HepG2 (cell line): ENCODE data around the gene NECAB2. TPM values are rescaled to one million over a fixed set of nuclear protein-coding genes. Genes with fewer than 3 reads are reported as not detected.

Experiments
- CTCF ChIP-seq: sonication (generic); formaldehyde crosslinking; IDR thresholded peaks from 2 replicates; pipeline ENCODE4 v1.5.0; 2020; ENCODE audit warnings: mild to moderate bottlenecking, missing genetic modification reagents, moderate library complexity
- EZH2 ChIP-seq: conservative IDR thresholded peaks from 2 replicates; pipeline ENCODE4 v1.6.1; 2012; ENCODE audit warnings: mild to moderate bottlenecking, low read depth, low read length, moderate library complexity
- HNF1B ChIP-seq: sonication (generic); formaldehyde crosslinking; IDR thresholded peaks from 2 replicates; pipeline ENCODE4 v1.5.1; 2020; ENCODE audit warnings: mild to moderate bottlenecking, moderate library complexity, missing genetic modification reagents
- MLXIP ChIP-seq: sonication (generic); formaldehyde crosslinking; IDR thresholded peaks from 2 replicates; pipeline ENCODE4 v1.9.0; 2021; ENCODE audit warnings: missing genetic modification reagents, borderline replicate concordance
- NFYC ChIP-seq: IDR thresholded peaks from 2 replicates; pipeline ENCODE4 v1.6.1; 2016; ENCODE audit warnings: missing genetic modification reagents, missing compliant biosample characterization
- PHF5A ChIP-seq: IDR thresholded peaks from one replicate; pipeline ENCODE4 v1.6.1; 2018; ENCODE audit warnings: low read depth, missing genetic modification reagents; ENCODE audit not compliant: unreplicated experiment
- POLR2AphosphoS5 ChIP-seq: IDR thresholded peaks from 2 replicates; pipeline ENCODE4 v1.6.1; 2012; ENCODE audit warnings: low read depth, low read length
- PRDM10 ChIP-seq: sonication (generic); formaldehyde crosslinking; IDR thresholded peaks from 2 replicates; pipeline ENCODE4 v1.4.0; 2020; ENCODE audit warnings: low read depth, missing genetic modification reagents
- TBL1XR1 ChIP-seq: fragments of 150-350 bp; IDR thresholded peaks from 2 replicates; pipeline ENCODE4 v1.6.1; 2014; ENCODE audit warnings: borderline replicate concordance, low read length; ENCODE audit not compliant: partially characterized antibody
- YY1 ChIP-seq: IDR thresholded peaks from 2 replicates; pipeline ENCODE4 v1.6.1; 2011; ENCODE audit warnings: low read length, low read depth, moderate library complexity, mild to moderate bottlenecking; ENCODE audit not compliant: insufficient read depth, insufficient replicate concordance
- ZNF501 ChIP-seq: sonication (generic); formaldehyde crosslinking; IDR thresholded peaks from 2 replicates; pipeline ENCODE4 v1.5.1; 2020; ENCODE audit warnings: mild to moderate bottlenecking, moderate library complexity, missing genetic modification reagents
- ZNF512B ChIP-seq: sonication (generic); formaldehyde crosslinking; IDR thresholded peaks from 2 replicates; pipeline ENCODE4 v1.5.1; 2020; ENCODE audit warnings: missing genetic modification reagents, mild to moderate bottlenecking, borderline replicate concordance
- ZNF619 ChIP-seq: sonication (generic); formaldehyde crosslinking; IDR thresholded peaks from 2 replicates; pipeline ENCODE4 v1.4.0; 2020; ENCODE audit warnings: mild to moderate bottlenecking, missing genetic modification reagents
- ZSCAN21 ChIP-seq: sonication (generic); formaldehyde crosslinking; IDR thresholded peaks from 2 replicates; pipeline ENCODE4 v1.8.0; 2022; ENCODE audit warnings: mild to moderate bottlenecking, missing genetic modification reagents, moderate library complexity, borderline replicate concordance
- polyA plus RNA-seq, 8 experiments: library from polyadenylated mRNA; depleted of rRNA in 3 of 8; stranded (reverse) in 7 of 8; unstranded in 1 of 8; fragments of >200 nt; fragmentation: Illumina TruSeq in 4 of 8; extraction: Trizol in 4 of 8; gene quantifications; 2 replicates each; pipeline versions ENCODE4 v1.2.1 to v1.2.3, GENCODE V29; 2011 to 2016; ENCODE audit warnings: low read depth in 4 of 8, missing spikeins in 1 of 8, mixed read lengths in 1 of 8; ENCODE audit not compliant: insufficient read depth in 1 of 8
- total RNA-seq, 5 experiments: library from RNA; depleted of rRNA; stranded (reverse); fragments of >200 nt; fragmentation: Illumina TruSeq; extraction: Trizol; gene quantifications; 2 replicates each; pipeline ENCODE4 v1.2.3, GENCODE V29; 2016; ENCODE audit warnings: low read depth in 1 of 5

Gene NECAB2
- total and polyA plus RNA-seq, 2 of the 13 experiments (the other 11 are each of a cell fraction or from before 2014, with no cell fraction given) = 0.21 to 0.49 TPM

GRCh38 chr16:83953796-83954576 lies 14.1 kb upstream of the NECAB2 start (continued):
- TF ChIP-seq ZNF512B (CRISPR knock-in tag) (no peak; the same call in 1 of the 2 replicates), YY1 (peak; percentile 2), NFYC (CRISPR knock-in tag) (no peak), TBL1XR1 (no peak), EZH2 (no peak), MLXIP (CRISPR knock-in tag) (no peak), POLR2AphosphoS5 (no peak), CTCF (CRISPR knock-in tag) (peak; percentile 62), PRDM10 (CRISPR knock-in tag) (no peak), ZSCAN21 (CRISPR knock-in tag) (peak; percentile 8; the same call in 1 of the 2 replicates), ZNF619 (CRISPR knock-in tag) (0 out of 2 replicates have a peak, but pooled peaks have one; percentile 26), ZNF501 (CRISPR knock-in tag) (no peak; the same call in 1 of the 2 replicates), PHF5A (CRISPR knock-in tag) (no peak), HNF1B (CRISPR knock-in tag) (no peak)
